ENCODE data around the gene UMODL1. TPM values are rescaled to one million over a fixed set of nuclear protein-coding genes. Genes with fewer than 3 reads are reported as not detected.

Gene UMODL1
- total RNA-seq, 3 donors from 2014 or later (not counting 1 experiment from before 2014, with no cell fraction given): 0.14 to 0.28 TPM; not detected in 1

DNA sequence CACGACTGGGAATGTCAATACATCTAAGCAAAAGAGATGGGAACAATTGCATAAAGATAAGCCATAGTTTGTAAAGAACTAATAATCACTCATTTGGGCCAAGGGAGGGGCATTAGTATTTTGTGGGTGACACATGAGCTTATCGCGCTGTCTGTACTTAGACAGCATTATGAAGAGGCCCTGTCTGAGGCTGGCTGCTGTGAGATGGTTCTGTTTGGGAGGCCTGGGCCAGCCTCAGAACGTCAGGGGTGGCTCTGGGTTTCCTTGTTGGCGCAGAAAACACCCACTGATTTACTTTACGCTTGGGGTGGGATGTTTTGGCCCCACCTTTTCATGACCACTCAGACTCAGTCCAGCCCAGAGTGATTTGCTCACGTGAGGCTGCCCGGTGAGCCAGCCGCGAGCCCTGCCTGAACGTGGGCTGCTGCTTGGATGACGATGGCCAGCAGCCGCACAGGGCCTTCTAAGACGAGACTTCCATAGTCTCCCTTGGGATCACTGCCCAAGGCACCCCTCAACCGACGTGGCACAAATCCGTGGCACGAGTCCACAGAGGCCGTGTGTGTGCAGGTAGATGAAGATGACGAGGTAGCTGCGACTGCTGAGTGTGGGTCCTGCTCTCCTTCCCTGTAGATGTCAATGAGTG is 18.7 kb downstream of the UMODL1 start:
- Mint-ChIP-seq H3K27ac (peak overlapping the region in 1 of 2 donors; percentile 35), H3K36me3 (no peaks in the 10 kb centered on the region), H3K27me3 (ENCODE audit: low read depth in 2 of 2) (peaks cover 18 to 47% of the 10 kb centered on the region in 2 donors), H3K4me3 (peak overlapping the region; percentile 63), H3K4me1 (peaks cover 22 to 27% of the 10 kb centered on the region in 2 donors), H3K9me3 (no peaks in the 10 kb centered on the region)
- peaks cover 24% of the 10 kb centered on the region for H3K4me1 ChIP-seq (ENCODE audit: control insufficient read depth, insufficient read depth, low read length)
- 83% methylated on average over 21 of the region's 21 CpGs for WGBS (ENCODE audit: insufficient coverage)
- TF ChIP-seq, protein P1, sequence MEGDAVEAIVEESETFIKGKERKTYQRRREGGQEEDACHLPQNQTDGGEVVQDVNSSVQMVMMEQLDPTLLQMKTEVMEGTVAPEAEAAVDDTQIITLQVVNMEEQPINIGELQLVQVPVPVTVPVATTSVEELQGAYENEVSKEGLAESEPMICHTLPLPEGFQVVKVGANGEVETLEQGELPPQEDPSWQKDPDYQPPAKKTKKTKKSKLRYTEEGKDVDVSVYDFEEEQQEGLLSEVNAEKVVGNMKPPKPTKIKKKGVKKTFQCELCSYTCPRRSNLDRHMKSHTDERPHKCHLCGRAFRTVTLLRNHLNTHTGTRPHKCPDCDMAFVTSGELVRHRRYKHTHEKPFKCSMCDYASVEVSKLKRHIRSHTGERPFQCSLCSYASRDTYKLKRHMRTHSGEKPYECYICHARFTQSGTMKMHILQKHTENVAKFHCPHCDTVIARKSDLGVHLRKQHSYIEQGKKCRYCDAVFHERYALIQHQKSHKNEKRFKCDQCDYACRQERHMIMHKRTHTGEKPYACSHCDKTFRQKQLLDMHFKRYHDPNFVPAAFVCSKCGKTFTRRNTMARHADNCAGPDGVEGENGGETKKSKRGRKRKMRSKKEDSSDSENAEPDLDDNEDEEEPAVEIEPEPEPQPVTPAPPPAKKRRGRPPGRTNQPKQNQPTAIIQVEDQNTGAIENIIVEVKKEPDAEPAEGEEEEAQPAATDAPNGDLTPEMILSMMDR (IDR thresholded peaks at IDR 0.05): no peak
- DNase-seq: no peak
- peak; percentile 79 to 85 (median 82) for ATAC-seq
- intact Hi-C loops (cut with micrococcal nuclease): no loop called here
- H3K27ac ChIP-seq (ENCODE audit: low read length): no peak overlapping the region
- H3K36me3 ChIP-seq (ENCODE audit: control insufficient read depth, insufficient read depth, low read length): no peaks in the 10 kb centered on the region
- no peak overlapping the region for H3K4me3 ChIP-seq (ENCODE audit: low read length)
- peaks cover 2% of the 10 kb centered on the region for H3K9me3 ChIP-seq (ENCODE audit: control insufficient read depth, insufficient read depth, low read length)
- peaks cover 10% of the 10 kb centered on the region for H3K27me3 ChIP-seq (ENCODE audit: control insufficient read depth, insufficient read depth, low read length)

DNA sequence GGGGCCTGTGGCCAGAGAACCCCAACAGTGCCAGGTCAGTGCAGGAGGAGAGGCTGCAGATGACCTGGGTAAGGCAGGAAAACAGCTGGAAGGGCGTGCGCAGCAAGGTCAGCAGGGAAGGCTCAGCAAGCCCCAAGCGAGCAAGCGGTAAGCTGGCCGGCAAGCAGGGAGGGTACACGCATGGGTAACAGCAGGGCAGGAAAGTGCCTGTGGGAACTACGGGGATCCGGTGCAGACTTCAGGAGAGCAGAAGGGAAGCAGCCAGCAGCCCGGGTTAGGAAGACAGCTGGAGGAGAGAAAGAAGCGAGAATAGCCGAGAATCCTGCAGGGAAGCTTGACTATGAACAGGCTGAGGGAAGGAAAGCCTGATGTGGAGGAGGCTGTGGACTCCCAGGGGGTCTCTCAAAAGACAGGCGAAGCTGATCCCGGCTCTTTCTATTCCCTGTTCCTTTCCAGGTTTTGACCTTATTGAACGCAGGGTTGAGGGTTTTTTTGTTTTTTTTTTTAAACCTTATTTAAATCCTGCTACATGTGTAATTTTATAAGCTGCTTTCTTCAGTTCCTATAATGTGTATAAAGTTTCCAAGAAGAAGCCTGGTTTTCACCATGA is 20.9 kb downstream of the UMODL1 start:
- peaks cover 24% of the 10 kb centered on the region for H3K4me1 ChIP-seq (ENCODE audit: control insufficient read depth, insufficient read depth, low read length)
- ATAC-seq (no peak), DNase-seq (no peak)
- no peak overlapping the region for H3K27ac ChIP-seq (ENCODE audit: low read length)
- WGBS (ENCODE audit: insufficient coverage): 91% methylated on average over 11 of the region's 14 CpGs
- Mint-ChIP-seq H3K4me1 (peaks cover 22 to 27% of the 10 kb centered on the region in 2 donors), H3K27ac (no peak overlapping the region), H3K4me3 (no peak overlapping the region), H3K27me3 (ENCODE audit: low read depth in 2 of 2) (peaks cover 25 to 61% of the 10 kb centered on the region in 2 donors), H3K9me3 (peaks cover 2 to 4% of the 10 kb centered on the region in 2 donors), H3K36me3 (peaks cover 8% of the 10 kb centered on the region)
- peaks cover 7% of the 10 kb centered on the region for H3K27me3 ChIP-seq (ENCODE audit: control insufficient read depth, insufficient read depth, low read length)
- TF ChIP-seq, protein P1 (IDR thresholded peaks at IDR 0.05): no peak
- intact Hi-C loops (cut with micrococcal nuclease): no loop called here
- no peaks in the 10 kb centered on the region for H3K36me3 ChIP-seq (ENCODE audit: control insufficient read depth, insufficient read depth, low read length)
- H3K4me3 ChIP-seq (ENCODE audit: low read length): no peak overlapping the region
- H3K9me3 ChIP-seq (ENCODE audit: control insufficient read depth, insufficient read depth, low read length): peaks cover 7% of the 10 kb centered on the region

DNA sequence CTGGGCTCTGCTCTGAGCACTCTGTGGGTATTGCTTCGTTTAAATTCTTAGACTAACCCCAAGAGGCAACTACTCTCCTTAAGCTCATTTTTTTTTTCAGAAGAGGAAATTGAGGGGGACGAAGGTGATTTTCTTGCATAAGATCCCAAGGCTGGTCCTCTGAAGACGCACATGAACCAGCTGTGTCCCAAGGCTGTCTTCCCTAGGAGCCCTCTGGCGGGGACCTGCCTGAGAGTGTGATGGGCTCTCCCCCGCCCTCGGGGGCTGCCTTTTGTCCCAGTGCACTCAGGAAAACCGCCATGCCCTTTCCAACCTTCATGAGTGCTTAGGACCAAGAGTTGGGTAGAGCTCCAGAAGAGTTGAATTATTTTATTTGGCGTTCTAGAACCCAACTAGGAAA is 21.7 kb downstream of the UMODL1 start:
- peaks cover 7% of the 10 kb centered on the region for H3K9me3 ChIP-seq (ENCODE audit: control insufficient read depth, insufficient read depth, low read length)
- H3K4me3 Mint-ChIP-seq: no peak overlapping the region
- no peak for DNase-seq
- no peak overlapping the region for H3K4me3 ChIP-seq (ENCODE audit: low read length)
- TF ChIP-seq, protein P1 (IDR thresholded peaks at IDR 0.05): no peak
- no peak overlapping the region for H3K27ac Mint-ChIP-seq
- no peak overlapping the region for H3K27ac ChIP-seq (ENCODE audit: low read length)
- peaks cover 24% of the 10 kb centered on the region for H3K4me1 ChIP-seq (ENCODE audit: control insufficient read depth, insufficient read depth, low read length)
- peaks cover 27 to 59% of the 10 kb centered on the region in 2 donors for H3K27me3 Mint-ChIP-seq (ENCODE audit: low read depth in 2 of 2)
- H3K36me3 ChIP-seq (ENCODE audit: control insufficient read depth, insufficient read depth, low read length): no peaks in the 10 kb centered on the region
- H3K36me3 Mint-ChIP-seq: peaks cover 8% of the 10 kb centered on the region
- peaks cover 2 to 4% of the 10 kb centered on the region in 2 donors for H3K9me3 Mint-ChIP-seq
- peaks cover 22 to 27% of the 10 kb centered on the region in 2 donors for H3K4me1 Mint-ChIP-seq
- ATAC-seq: no peak
- peaks cover 7% of the 10 kb centered on the region for H3K27me3 ChIP-seq (ENCODE audit: control insufficient read depth, insufficient read depth, low read length)
- WGBS (ENCODE audit: insufficient coverage): 81% methylated on average over 6 of the region's 8 CpGs
- intact Hi-C loops (cut with micrococcal nuclease): no loop called here
